Ovary (tissue), 9 donors: ENCODE results near the gene CADPS2. TPM values are rescaled to one million over a fixed set of nuclear protein-coding genes. Genes with fewer than 3 reads are reported as not detected.
A peak's percentile ranks its signal among the peaks of the same experiment; 100 is the strongest.

Source experiments
- DNase-seq, 5 donors: peaks; one replicate each; pipeline ENCODE4 v3.0.0-alpha.2; 2019 to 2020
- H3K27ac ChIP-seq, 2 donors: fragments of 200-600 bp; one replicate each; pipeline versions ENCODE4 v1.5.1 to v1.8.0; 2019 to 2022
- H3K27me3 ChIP-seq: fragments of 200-600 bp; one replicate; pipeline ENCODE4 v1.8.0; 2022
- H3K36me3 ChIP-seq: fragments of 200-600 bp; sonication (generic); one replicate; pipeline ENCODE4 v1.5.1; 2019
- H3K4me1 ChIP-seq: one replicate; pipeline ENCODE4 v1.8.1; 2013; ENCODE audit warnings: mild to moderate bottlenecking, moderate library complexity; ENCODE audit not compliant: insufficient read depth
- H3K4me3 ChIP-seq: fragments of 200-600 bp; sonication (generic); one replicate; pipeline ENCODE4 v1.5.1; 2017
- H3K9me3 ChIP-seq, 2 donors: fragments of 200-600 bp in 1 of 2; sonication (generic) in 1 of 2; one replicate each; pipeline versions ENCODE4 v1.5.1 to v1.8.1; 2013 to 2019; ENCODE audit warnings: mild to moderate bottlenecking in 1 of 2, moderate library complexity in 1 of 2
- CTCF ChIP-seq, 3 donors: fragments of 450-650 bp in 2 of 3; fragments of 200-600 bp in 1 of 3; IDR thresholded peaks; one replicate each; pipeline versions ENCODE4 v1.5.1 to v1.8.0; 2016 to 2022; ENCODE audit warnings: antibody characterized with exemption in 3 of 3, mild to moderate bottlenecking in 1 of 3
- EP300 ChIP-seq: sonication (generic); formaldehyde crosslinking; IDR thresholded peaks from one replicate; pipeline ENCODE4 v1.6.1; 2017; ENCODE audit warnings: antibody characterized with exemption
- POLR2A ChIP-seq: fragments of 450-650 bp; IDR thresholded peaks from one replicate; pipeline ENCODE4 v1.6.1; 2017; ENCODE audit warnings: antibody characterized with exemption, mild to moderate bottlenecking, moderate library complexity
- WGBS, 3 donors: extraction: QIAGEN DNeasy Blood & Tissue Kit in 1 of 3; methylation state at CpG; one replicate each; pipeline versions ENCODE4 v1.1.5 to v1.1.7; 2013 to 2017; 5-methylcytosine and 5-hydroxymethylcytosine counted together
- intact Hi-C, 4 donors: fragments of 100-400 bp; cut with DNase I; formaldehyde crosslinking; loops; one replicate each; pipeline versions ENCODE4 v1.11.0 to v1.15.1; 2022 to 2023
- polyA plus RNA-seq, 2 donors: library from polyadenylated mRNA; stranded (reverse); fragments of 200-250 nt in 1 of 2; fragments of 350-450 nt in 1 of 2; fragmentation: Illumina TruSeq in 1 of 2; extraction: RNeasy Lipid Tissue Mini Kit (QIAGEN cat#74804) in 1 of 2; gene quantifications; one replicate each; pipeline ENCODE4 v1.2.3, GENCODE V29; 2013 to 2014
- total RNA-seq, 7 donors: library from RNA; depleted of rRNA in 2 of 7; stranded (reverse); fragments of >200 nt in 2 of 7; fragmentation: NEBNext Ultra II Directional in 3 of 7; extraction: Animal tissue kit (Norgen Biotek cat#: 25700) in 3 of 7; gene quantifications; one replicate each; pipeline versions ENCODE4 v1.1.0 to v1.2.4, GENCODE V29; 2016 to 2023
- donor health status: DM: no; HTN: no; CAD: no; lungs with moderate emphysema.
- donor health status: DM: no; HTN: no; CAD: no.
- donor health status: Bipolar disorder and iron deficiency.
- donor health status: DM: yes; HTN: yes; CAD: no.
- donor health status: DM: no; HTN: no; CAD: no.
- donor health status: DM: yes; HTN: yes; CAD: no.

The CADPS2 gene
- total and polyA plus RNA-seq, 9 donors: 10.1 to 26.7 (median 16.6) TPM

DNA sequence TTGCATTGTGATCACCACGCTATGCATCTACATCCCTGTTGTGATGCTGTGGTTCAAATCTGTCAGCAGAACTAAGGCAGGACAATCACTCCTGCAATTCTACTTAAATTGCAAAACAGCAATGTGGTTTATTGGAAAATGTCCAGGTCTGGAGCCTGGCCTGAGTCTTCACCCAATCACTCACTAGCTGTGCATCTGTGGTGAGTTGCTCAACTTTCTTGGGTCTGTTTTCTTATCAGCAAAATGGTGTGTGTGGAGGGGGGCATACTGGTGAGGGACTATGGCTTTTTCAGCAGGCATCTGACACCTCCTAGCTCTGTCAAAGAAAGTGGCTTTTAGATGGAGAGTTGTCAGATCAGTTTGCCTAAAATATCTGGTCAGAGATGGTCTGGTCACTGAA, 473.4 kb downstream of the CADPS2 start:
- H3K27ac ChIP-seq: no peak overlapping the region
- H3K4me3 ChIP-seq: no peak overlapping the region
- DNase-seq: peak in 4 of 5 donors; percentile 14 to 47 (median 26)
- no peaks in the 10 kb centered on the region for H3K27me3 ChIP-seq
- peaks cover 3% of the 10 kb centered on the region for H3K4me1 ChIP-seq
- no peaks in the 10 kb centered on the region for H3K9me3 ChIP-seq
- 93 to 100% (median 96%) methylated on average over 1 of the region's 1 CpG for WGBS, 3 donors
- TF ChIP-seq EP300: no peak
- no peak for TF ChIP-seq CTCF (IDR thresholded peaks at IDR 0.05)
- TF ChIP-seq POLR2A: no peak
- intact Hi-C loops: no loop called here
- no peaks in the 10 kb centered on the region for H3K36me3 ChIP-seq

GRCh38 chr7:122412441-122412840, 473.8 kb downstream of the CADPS2 start:
- Histone ChIP-seq H3K36me3 (no peaks in the 10 kb centered on the region), H3K4me1 (peaks cover 3% of the 10 kb centered on the region), H3K27me3 (no peaks in the 10 kb centered on the region), H3K9me3 (no peaks in the 10 kb centered on the region), H3K4me3 (no peak overlapping the region), H3K27ac (no peak overlapping the region)
- TF ChIP-seq POLR2A: no peak
- no peak for TF ChIP-seq EP300
- TF ChIP-seq CTCF (IDR thresholded peaks at IDR 0.05): no peak
- no peak for DNase-seq
- WGBS, 3 donors: 60 to 68% (median 63%) methylated on average over 6 of the region's 6 CpGs
- intact Hi-C loops: no loop called here

- Histone ChIP-seq H3K9me3 (no peaks in the 10 kb centered on the region), H3K36me3 (no peaks in the 10 kb centered on the region), H3K27me3 (no peaks in the 10 kb centered on the region), H3K4me3 (no peak overlapping the region), H3K27ac (no peak overlapping the region), H3K4me1 (no peaks in the 10 kb centered on the region)
- DNase-seq: no peak
- intact Hi-C loops: no loop called here
- TF ChIP-seq CTCF (IDR thresholded peaks at IDR 0.05) (no peak), EP300 (no peak), POLR2A (no peak)
- 73 to 79% (median 75%) methylated on average over 6 of the region's 6 CpGs for WGBS, 3 donors
Measured at GRCh38 chr7:122407195-122407594, 479.1 kb downstream of the CADPS2 start.

DNA sequence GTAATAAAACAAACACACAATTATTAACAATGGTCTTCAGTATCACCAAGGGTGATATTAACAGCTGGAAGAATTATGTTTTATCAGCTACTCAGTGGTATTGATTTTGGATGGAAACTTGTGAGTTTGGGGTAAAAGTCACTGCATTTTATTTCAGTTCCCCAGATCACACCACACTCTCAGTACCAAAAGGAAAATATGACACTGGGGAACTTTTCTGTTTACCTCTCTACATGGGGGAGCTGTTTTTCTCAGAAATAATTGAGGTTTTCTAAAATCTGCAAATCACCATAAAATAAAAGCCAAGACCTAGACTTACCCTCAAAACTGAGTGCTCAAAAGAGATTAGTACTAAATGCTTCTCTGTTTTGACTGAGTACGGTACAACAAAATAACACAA, 483.1 kb downstream of the CADPS2 start:
- TF ChIP-seq EP300 (no peak), POLR2A (no peak), CTCF (IDR thresholded peaks at IDR 0.05) (no peak)
- no peak overlapping the region for H3K4me3 ChIP-seq
- H3K27ac ChIP-seq: no peak overlapping the region
- H3K36me3 ChIP-seq: no peaks in the 10 kb centered on the region
- 93 to 100% (median 95%) methylated on average over 1 of the region's 1 CpG for WGBS, 3 donors
- intact Hi-C loops: no loop called here
- DNase-seq: no peak
- no peaks in the 10 kb centered on the region for H3K4me1 ChIP-seq
- H3K27me3 ChIP-seq: no peaks in the 10 kb centered on the region
- H3K9me3 ChIP-seq: no peaks in the 10 kb centered on the region

- 32 to 46% (median 36%) methylated on average over 4 of the region's 4 CpGs for WGBS, 3 donors
- H3K27ac ChIP-seq: no peak overlapping the region
- H3K4me1 ChIP-seq: no peaks in the 10 kb centered on the region
- H3K4me3 ChIP-seq: no peak overlapping the region
- intact Hi-C loops: no loop called here
- H3K9me3 ChIP-seq: no peaks in the 10 kb centered on the region
- TF ChIP-seq EP300 (no peak), POLR2A (no peak), CTCF (IDR thresholded peaks at IDR 0.05) (no peak)
- no peaks in the 10 kb centered on the region for H3K27me3 ChIP-seq
- H3K36me3 ChIP-seq: no peaks in the 10 kb centered on the region
- no peak for DNase-seq
Measured at GRCh38 chr7:122402235-122402634, 484.0 kb downstream of the CADPS2 start.
